Stimulated activated CD4-positive, alpha-beta T cell treated with anti-CD3 and anti-CD28 coated beads, Interleukin-4, amount 100 ng/mL, for 4 hours (primary cell): ENCODE measurements around the gene MPRIP.
"Not testable (repeated sequence)": the region's sequence is repeated elsewhere in the genome, so short reads cannot be mapped to it uniquely, and the experiment has no call there.

ENCODE experiments used
- DNase-seq, 2 experiments: peaks; one replicate each; pipeline ENCODE4 v3.0.0-alpha.2; 2020

The MPRIP gene

GRCh38 chr17:17134051-17134956 is 92.0 kb downstream of the MPRIP start:
- no peak for DNase-seq

- no peak for DNase-seq
Measured at GRCh38 chr17:17134957-17135333, 92.7 kb downstream of the MPRIP start.

GRCh38 chr17:17136221-17136620 is 94.0 kb downstream of the MPRIP start:
- not testable (repeated sequence) for DNase-seq

- DNase-seq, result no peak
Measured at GRCh38 chr17:17137731-17138585, 95.7 kb downstream of the MPRIP start.

GRCh38 chr17:17139972-17140589 is 97.8 kb downstream of the MPRIP start:
- DNase-seq, result no peak

GRCh38 chr17:17140590-17140980 is 98.3 kb downstream of the MPRIP start:
- no peak for DNase-seq

- no peak for DNase-seq
Measured at GRCh38 chr17:17141279-17141678, 99.0 kb downstream of the MPRIP start.

GRCh38 chr17:17141860-17142552 is 99.7 kb downstream of the MPRIP start:
- DNase-seq, result peak; percentile 29 to 43

GRCh38 chr17:17142556-17142955 is 100.3 kb downstream of the MPRIP start:
- DNase-seq, result no peak

- no peak for DNase-seq
Measured at GRCh38 chr17:17143501-17143900, 101.2 kb downstream of the MPRIP start.

GRCh38 chr17:17144061-17144460 is 101.8 kb downstream of the MPRIP start:
- DNase-seq, result no peak

GRCh38 chr17:17144916-17145665 is 102.8 kb downstream of the MPRIP start:
- DNase-seq, result no peak

GRCh38 chr17:17146786-17147406 is 104.6 kb downstream of the MPRIP start:
- DNase-seq, result no peak

GRCh38 chr17:17147821-17148220 is 105.6 kb downstream of the MPRIP start:
- DNase-seq, result no peak

- no peak for DNase-seq
Measured at GRCh38 chr17:17149520-17150447, 107.5 kb downstream of the MPRIP start.

GRCh38 chr17:17150448-17150800 is 108.2 kb downstream of the MPRIP start:
- no peak for DNase-seq

- DNase-seq, result no peak
Measured at GRCh38 chr17:17151055-17151454, 108.8 kb downstream of the MPRIP start.

GRCh38 chr17:17151541-17151940 is 109.3 kb downstream of the MPRIP start:
- no peak for DNase-seq

- DNase-seq, result no peak
Measured at GRCh38 chr17:17151962-17152361, 109.7 kb downstream of the MPRIP start.

GRCh38 chr17:17152385-17152784 is 110.1 kb downstream of the MPRIP start:
- DNase-seq, result no peak
